Suprapubic skin (tissue), 4 donors: Measurements from ENCODE around the gene PRKACB.

Experiments used
- CTCF ChIP-seq, 2 donors: fragments of 200-600 bp in 1 of 2; fragments of 450-650 bp in 1 of 2; sonication (generic) in 1 of 2; IDR thresholded peaks; one replicate each; pipeline ENCODE4 v1.5.1; 2016 to 2019; ENCODE audit warnings: antibody characterized with exemption in 2 of 2, mild to moderate bottlenecking in 1 of 2, moderate library complexity in 1 of 2
- EP300 ChIP-seq: sonication (generic); formaldehyde crosslinking; IDR thresholded peaks from one replicate; pipeline ENCODE4 v1.6.1; 2017; ENCODE audit warnings: antibody characterized with exemption
- POLR2A ChIP-seq, 2 donors: fragments of 450-650 bp; IDR thresholded peaks; one replicate each; pipeline ENCODE4 v1.6.1; 2017; ENCODE audit warnings: antibody characterized with exemption in 2 of 2, mild to moderate bottlenecking in 2 of 2, moderate library complexity in 2 of 2
- POLR2AphosphoS5 ChIP-seq, 3 donors: sonication (generic); formaldehyde crosslinking; IDR thresholded peaks; one replicate each; pipeline ENCODE4 v1.6.1; 2017; ENCODE audit warnings: antibody characterized with exemption in 3 of 3

GRCh38 chr1:84245563-84245962 lies 101.5 kb downstream of the PRKACB start:
- TF ChIP-seq POLR2AphosphoS5 (IDR thresholded peaks at IDR 0.05) (no peak), CTCF (IDR thresholded peaks at IDR 0.05) (no peak), POLR2A (IDR thresholded peaks at IDR 0.05) (no peak), EP300 (no peak)
